HCT116 (cell line): Measurements from ENCODE around the gene MAST4. TPM values are rescaled to one million over a fixed set of nuclear protein-coding genes. Genes with fewer than 3 reads are reported as not detected.

Source experiments
- ATAC-seq: fragments of 200-7000 bp; cut with Tn5 transposase; 2 replicates; pipeline ENCODE4 v1.9.1; 2020; ENCODE audit warnings: mild to moderate bottlenecking, moderate library complexity
- BruUV-seq: library from RNA; stranded (reverse); fragments of 400-500 nt; replicated peaks from 2 replicates; lab custom pipeline; 2021; lab: Mats Ljungman, UMichigan
- CTCF ChIA-PET: fragments of 300-600 bp; sonication (Branson Sonifier 250); formaldehyde crosslinking; loops from one replicate; lab custom pipeline; 2021; ENCODE audit warnings: antibody characterized with exemption; lab: Charles Lee
- POLR2A ChIA-PET: fragments of 300-600, 350-600 bp; sonication (Branson Sonifier 250); formaldehyde crosslinking; loops from one replicate; lab custom pipeline; 2021; ENCODE audit warnings: antibody characterized with exemption; lab: Charles Lee
- RAD21 ChIA-PET, 2 experiments: fragments of 300-600 bp; sonication (Branson Sonifier 250); formaldehyde crosslinking; loops; one replicate each; lab custom pipeline; 2023; ENCODE audit warnings: low total read pairs in 2 of 2; ENCODE audit not compliant: uncharacterized antibody in 2 of 2, unreplicated experiment in 2 of 2, low non-redundant PET in 1 of 2; lab: Charles Lee
- DNase-seq: peaks from one replicate; pipeline ENCODE4 v3.0.0-alpha.2; 2010; ENCODE audit warnings: low read depth, low spot score
- H2AFZ ChIP-seq: fragments of 200-600 bp; shearing (Covaris generic), sonication (generic); 2 replicates; pipeline ENCODE4 v1.6.1; 2017; ENCODE audit warnings: low read depth, mixed run types, mixed read lengths, antibody characterized with exemption, low read length; ENCODE audit not compliant: poor library complexity, severe bottlenecking
- H3K27ac ChIP-seq: 2 replicates; pipeline ENCODE4 v1.5.1; 2012; ENCODE audit warnings: low read depth, low read length
- H3K27me3 ChIP-seq: fragments of 200-600 bp; sonication (generic); 2 replicates; pipeline ENCODE4 v1.6.1; 2016; ENCODE audit warnings: mixed run types, low read length, mixed read lengths; ENCODE audit not compliant: insufficient read depth
- H3K36me3 ChIP-seq, 2 experiments: fragments of 200-500 bp in 1 of 2; fragments of 200-600 bp in 1 of 2; sonication (Bioruptor generic) in 1 of 2; sonication (generic) in 1 of 2; 2 replicates each; pipeline versions ENCODE4 v1.5.1 to v1.6.1; 2014 to 2016; ENCODE audit warnings: low read length in 2 of 2, inconsistent platforms in 1 of 2, mixed read lengths in 1 of 2, mixed run types in 1 of 2; ENCODE audit not compliant: insufficient read depth in 2 of 2, control insufficient read depth in 1 of 2
- H3K4me1 ChIP-seq, 2 experiments: fragments of 200-600 bp in 1 of 2; sonication (generic) in 1 of 2; 2 replicates each; pipeline versions ENCODE4 v1.5.1 to v1.6.1; 2012 to 2017; ENCODE audit warnings: low read length in 2 of 2, inconsistent platforms in 1 of 2, mild to moderate bottlenecking in 1 of 2, mixed read lengths in 1 of 2, mixed run types in 1 of 2, moderate library complexity in 1 of 2; ENCODE audit not compliant: insufficient read depth in 2 of 2, control insufficient read depth in 1 of 2
- H3K4me2 ChIP-seq: fragments of 200-600 bp; sonication (generic); 2 replicates; pipeline ENCODE4 v1.6.1; 2017; ENCODE audit warnings: mixed run types, low read length, mixed read lengths
- H3K4me3 ChIP-seq, 2 experiments: fragments of 200-600 bp in 1 of 2; sonication (generic) in 1 of 2; replicated peaks in 1 of 2; 2 replicates each; pipeline ENCODE4 v1.5.1; 2011 to 2016; ENCODE audit warnings: low read length in 2 of 2, control low read depth in 1 of 2, low read depth in 1 of 2, mild to moderate bottlenecking in 1 of 2, mixed read lengths in 1 of 2, mixed run types in 1 of 2
- H3K79me2 ChIP-seq: fragments of 200-600 bp; sonication (generic); 2 replicates; pipeline ENCODE4 v1.6.1; 2017; ENCODE audit warnings: mild to moderate bottlenecking, mixed run types, low read length, moderate library complexity, mixed read lengths; ENCODE audit not compliant: insufficient read depth
- H3K9ac ChIP-seq: fragments of 200-600 bp; sonication (generic); 2 replicates; pipeline ENCODE4 v1.6.1; 2016; ENCODE audit warnings: low read length, mixed read lengths
- H3K9me2 ChIP-seq: fragments of 200-600 bp; sonication (generic), shearing (Covaris generic); 2 replicates; pipeline ENCODE4 v1.6.1; 2017; ENCODE audit warnings: mixed run types, mild to moderate bottlenecking, moderate library complexity; ENCODE audit not compliant: insufficient read depth
- H3K9me3 ChIP-seq, 2 experiments: fragments of 200-500 bp in 1 of 2; fragments of 200-600 bp in 1 of 2; sonication (Bioruptor generic) in 1 of 2; sonication (generic) in 1 of 2; 2 replicates each; pipeline ENCODE4 v1.6.1; 2014 to 2017; ENCODE audit warnings: low read length in 2 of 2, mixed read lengths in 2 of 2, inconsistent platforms in 1 of 2, low read depth in 1 of 2, mild to moderate bottlenecking in 1 of 2, mixed run types in 1 of 2, moderate library complexity in 1 of 2; ENCODE audit not compliant: control insufficient read depth in 1 of 2, insufficient read depth in 1 of 2
- H4K20me1 ChIP-seq: fragments of 200-600 bp; sonication (generic), shearing (Covaris generic); 2 replicates; pipeline ENCODE4 v1.6.1; 2017; ENCODE audit warnings: mixed run types, mild to moderate bottlenecking, moderate library complexity; ENCODE audit not compliant: insufficient read depth
- CEBPB ChIP-seq: IDR thresholded peaks from 2 replicates; pipeline ENCODE4 v1.6.1; 2012; ENCODE audit warnings: low read depth
- CTCF ChIP-seq, 3 experiments: fragments of 200-600 bp in 1 of 3; sonication (generic) in 1 of 3; IDR thresholded peaks in 2 of 3; conservative IDR thresholded peaks in 1 of 3; 2 replicates each; pipeline ENCODE4 v1.5.1; 2012 to 2017; ENCODE audit warnings: low read depth in 2 of 3, low read length in 2 of 3, antibody characterized with exemption in 1 of 3, borderline replicate concordance in 1 of 3, control low read depth in 1 of 3, mild to moderate bottlenecking in 1 of 3, mixed read lengths in 1 of 3, mixed run types in 1 of 3, moderate library complexity in 1 of 3; ENCODE audit not compliant: insufficient read depth in 1 of 3
- EGR1 ChIP-seq: IDR thresholded peaks from 2 replicates; pipeline ENCODE4 v1.6.1; 2012; ENCODE audit warnings: low read depth
- EZH2 ChIP-seq: fragments of 200-600 bp; sonication (generic); IDR thresholded peaks from 2 replicates; pipeline ENCODE4 v1.6.1; 2017; ENCODE audit warnings: antibody characterized with exemption, mixed run types
- MAX ChIP-seq: IDR thresholded peaks from 2 replicates; pipeline ENCODE4 v1.6.1; 2012
- TCF7L2 ChIP-seq: IDR thresholded peaks from 2 replicates; pipeline ENCODE4 v1.7.0; 2011; ENCODE audit warnings: borderline replicate concordance, inconsistent platforms; ENCODE audit not compliant: insufficient read depth, insufficient read length; ENCODE audit errors: extremely low read depth
- intact Hi-C: fragments of 100-400 bp; cut with micrococcal nuclease; formaldehyde crosslinking; loops from 2 replicates; pipeline ENCODE4 v1.10.0; 2022
- total RNA-seq: library from RNA; stranded (reverse); gene quantifications from one replicate; pipeline ENCODE4 v1.2.1, GENCODE V29; 2021; ENCODE audit not compliant: unreplicated experiment

The MAST4 gene
- total RNA-seq, 1 experiment from 2014 or later = 1.1 TPM

- no TSS peak for BruUV-seq
- no peak for DNase-seq
- no peak overlapping the region for H2AFZ ChIP-seq
- RAD21 ChIA-PET = no interaction called here
- H4K20me1 ChIP-seq = no peaks in the 10 kb centered on the region
- no peak overlapping the region for H3K27ac ChIP-seq
- CTCF ChIA-PET = no interaction called here
- 0 out of 2 replicates have a peak, but pooled peaks cover 21% of the 10 kb centered on the region for H3K27me3 ChIP-seq
- H3K79me2 ChIP-seq = no peaks in the 10 kb centered on the region
- POLR2A ChIA-PET = no interaction called here
- H3K9ac ChIP-seq = no peak overlapping the region
- no peaks in the 10 kb centered on the region for H3K9me2 ChIP-seq
- ATAC-seq = no peak
- H3K9me3 ChIP-seq = no peaks in the 10 kb centered on the region
- H3K36me3 ChIP-seq = no peaks in the 10 kb centered on the region
- TF ChIP-seq CEBPB (no peak), CTCF (IDR thresholded peaks at IDR 0.05 in 2 of 3, conservative IDR thresholded peaks at IDR 0.05 in 1 of 3; ENCODE audit: borderline replicate concordance in 1 of 3, insufficient read depth in 1 of 3, low read depth in 2 of 3, low read length in 2 of 3) (no peak), EGR1 (no peak), MAX (no peak), TCF7L2 (no peak), EZH2 (no peak)
- TF ChIP-seq, all 23 proteins: peak for 0
- Histone ChIP-seq H3K4me2 (no peak overlapping the region), H3K4me1 (no peaks in the 10 kb centered on the region), H3K4me3 (no peak overlapping the region)
- intact Hi-C loops = no loop called here
Measured at GRCh38 chr5:66653325-66653724, 57.1 kb downstream of the MAST4 start.
